T-helper 1 cell treated with Interleukin-12 subunit alpha and Interleukin-12 subunit beta and Interleukin-4 antibody, amounts not matched to agents 30 ng/mL and 1 ng/mL, for 36 hours (primary cell): ENCODE results near the gene RRAS. TPM values are rescaled to one million over a fixed set of nuclear protein-coding genes. Genes with fewer than 3 reads are reported as not detected.

Experiments
- intact Hi-C: fragments of 100-400 bp; cut with micrococcal nuclease; formaldehyde crosslinking; loops from one replicate; pipeline ENCODE4 v1.15.1; 2024
- total RNA-seq: library from RNA; stranded (reverse); gene quantifications from 2 replicates; pipeline ENCODE4 v1.2.3, GENCODE V29; 2022

RRAS gene
- total RNA-seq, 1 donor from 2014 or later, result 12.0 TPM

DNA sequence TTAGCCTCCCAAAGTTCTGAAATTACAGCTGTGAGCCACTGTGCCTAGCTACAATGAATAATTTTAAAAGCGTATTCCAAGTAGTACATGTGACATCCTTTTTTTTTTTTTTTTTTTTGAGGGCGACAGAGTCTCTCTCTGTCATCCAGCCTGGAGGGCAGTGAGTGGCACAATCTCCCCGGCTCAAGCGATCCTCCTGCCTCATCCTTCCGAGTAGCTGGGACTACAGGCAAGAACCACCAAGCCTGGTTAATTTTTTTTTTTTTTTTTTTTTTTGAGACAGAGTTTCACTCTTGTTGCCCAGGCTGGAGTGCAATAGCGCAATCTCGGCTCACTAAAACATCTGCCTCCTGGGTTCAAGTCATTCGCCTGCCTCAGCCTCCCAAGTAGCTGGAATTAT lies 52.7 kb downstream of the RRAS start:
- intact Hi-C loops, result no loop called here

Other genes with a start within 250 kb of the RRAS start
- gene PTH2, start 216.7 kb downstream of the RRAS start, total RNA-seq, result not detected in 2 replicates
- gene GFY, start 214.8 kb downstream of the RRAS start, total RNA-seq, result not detected in 2 replicates
- 0.07 and 0.15 TPM in 2 replicates for gene SLC17A7, start 198.6 kb downstream of the RRAS start, total RNA-seq
- gene PIH1D1, start 188.3 kb downstream of the RRAS start, total RNA-seq, result 136 TPM in 2 replicates
- 33.7 and 34.2 TPM in 2 replicates for gene ALDH16A1, start 186.9 kb downstream of the RRAS start, total RNA-seq
- gene FLT3LG, start 165.9 kb downstream of the RRAS start, total RNA-seq, result 319 and 325 TPM in 2 replicates
- 2,098 and 2,177 TPM in 2 replicates for gene RPL13A, start 152.5 kb downstream of the RRAS start, total RNA-seq
- 1,814 and 1,819 TPM in 2 replicates for gene RPS11, start 143.7 kb downstream of the RRAS start, total RNA-seq
- gene FCGRT, start 127.5 kb downstream of the RRAS start, total RNA-seq, result 10.1 and 11.0 TPM in 2 replicates
- 1.9 and 2.0 TPM in 2 replicates for gene RCN3, start 112.1 kb downstream of the RRAS start, total RNA-seq
- gene NOSIP, start 59.6 kb downstream of the RRAS start, total RNA-seq, result 214 and 215 TPM in 2 replicates
- gene PRRG2, start 58.8 kb downstream of the RRAS start, total RNA-seq, result 0.88 and 1.4 TPM in 2 replicates
- gene PRR12, start 49.0 kb downstream of the RRAS start, total RNA-seq, result 41.8 and 42.2 TPM in 2 replicates
- 72.1 and 73.2 TPM in 2 replicates for gene SCAF1, start 2.1 kb upstream of the RRAS start, total RNA-seq
- 151 and 158 TPM in 2 replicates for gene IRF3, start 25.7 kb upstream of the RRAS start, total RNA-seq
- gene BCL2L12, start 25.8 kb upstream of the RRAS start, total RNA-seq, result 58.4 and 62.9 TPM in 2 replicates
- gene PRMT1, start 37.1 kb upstream of the RRAS start, total RNA-seq, result 186 and 189 TPM in 2 replicates
- gene ADM5, start 49.5 kb upstream of the RRAS start, total RNA-seq, result 3.9 and 4.4 TPM in 2 replicates
- gene CPT1C, start 51.0 kb upstream of the RRAS start, total RNA-seq, result 4.3 and 5.1 TPM in 2 replicates
- gene TSKS, start 123.2 kb upstream of the RRAS start, total RNA-seq, result 3.5 and 4.0 TPM in 2 replicates
- gene AP2A1, start 126.9 kb upstream of the RRAS start, total RNA-seq, result 72.1 and 74.0 TPM in 2 replicates
- gene FUZ, start 173.1 kb upstream of the RRAS start, total RNA-seq, result 10.0 and 11.7 TPM in 2 replicates
- 57.8 and 59.5 TPM in 2 replicates for gene MED25, start 178.1 kb upstream of the RRAS start, total RNA-seq
- gene PTOV1, start 211.0 kb upstream of the RRAS start, total RNA-seq, result 77.9 and 85.2 TPM in 2 replicates
- 178 and 185 TPM in 2 replicates for gene PNKP, start 227.4 kb upstream of the RRAS start, total RNA-seq
- 20.1 and 20.4 TPM in 2 replicates for gene AKT1S1, start 237.2 kb upstream of the RRAS start, total RNA-seq
- gene TBC1D17, start 237.6 kb upstream of the RRAS start, total RNA-seq, result 41.2 and 46.3 TPM in 2 replicates